Neural progenitor cell (in vitro differentiated cells): ENCODE measurements around the gene PHEX.

Experiments
- EZH2 ChIP-seq: fragments of 200-600 bp; sonication (generic); IDR thresholded peaks from 2 replicates; pipeline ENCODE4 v1.6.1; 2017; ENCODE audit warnings: antibody characterized with exemption, mild to moderate bottlenecking, moderate library complexity
- EZH2phosphoT487 ChIP-seq: fragments of 200-600 bp; sonication (generic); IDR thresholded peaks from 2 replicates; pipeline ENCODE4 v1.6.1; 2017; ENCODE audit warnings: antibody characterized with exemption
- TF ChIP-seq, protein P1 (sequence below): fragments of 200-600 bp; sonication (generic); IDR thresholded peaks from 2 replicates; pipeline ENCODE4 v1.5.1; 2017; ENCODE audit warnings: antibody characterized with exemption, mild to moderate bottlenecking

GRCh38 chrX:21996872-21997455 lies 35.2 kb upstream of the PHEX start:
- TF ChIP-seq, protein P1, sequence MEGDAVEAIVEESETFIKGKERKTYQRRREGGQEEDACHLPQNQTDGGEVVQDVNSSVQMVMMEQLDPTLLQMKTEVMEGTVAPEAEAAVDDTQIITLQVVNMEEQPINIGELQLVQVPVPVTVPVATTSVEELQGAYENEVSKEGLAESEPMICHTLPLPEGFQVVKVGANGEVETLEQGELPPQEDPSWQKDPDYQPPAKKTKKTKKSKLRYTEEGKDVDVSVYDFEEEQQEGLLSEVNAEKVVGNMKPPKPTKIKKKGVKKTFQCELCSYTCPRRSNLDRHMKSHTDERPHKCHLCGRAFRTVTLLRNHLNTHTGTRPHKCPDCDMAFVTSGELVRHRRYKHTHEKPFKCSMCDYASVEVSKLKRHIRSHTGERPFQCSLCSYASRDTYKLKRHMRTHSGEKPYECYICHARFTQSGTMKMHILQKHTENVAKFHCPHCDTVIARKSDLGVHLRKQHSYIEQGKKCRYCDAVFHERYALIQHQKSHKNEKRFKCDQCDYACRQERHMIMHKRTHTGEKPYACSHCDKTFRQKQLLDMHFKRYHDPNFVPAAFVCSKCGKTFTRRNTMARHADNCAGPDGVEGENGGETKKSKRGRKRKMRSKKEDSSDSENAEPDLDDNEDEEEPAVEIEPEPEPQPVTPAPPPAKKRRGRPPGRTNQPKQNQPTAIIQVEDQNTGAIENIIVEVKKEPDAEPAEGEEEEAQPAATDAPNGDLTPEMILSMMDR = no peak
- TF ChIP-seq EZH2 (no peak), EZH2phosphoT487 (no peak)
